ENCODE results near the gene CASD1.

CASD1 gene

GRCh38 chr7:94513565-94513860 is 3.9 kb downstream of the CASD1 start:
- H3K4me1 ChIP-seq (ENCODE audit: control insufficient read depth, insufficient read depth, low read length, unreplicated experiment), result peaks cover 10% of the 10 kb centered on the region
- H3K79me2 ChIP-seq (ENCODE audit: control insufficient read depth, insufficient read depth, low read length, unreplicated experiment), result peaks cover 39% of the 10 kb centered on the region
- H3K36me3 ChIP-seq (ENCODE audit: insufficient read depth, low read length), result no peaks in the 10 kb centered on the region; the same call in 1 of the 2 replicates
- H2AFZ ChIP-seq (ENCODE audit: low read length, unreplicated experiment), result no peak overlapping the region
- no peak overlapping the region for H3K4me3 ChIP-seq (ENCODE audit: low read depth, low read length)
- H3K27me3 ChIP-seq (ENCODE audit: insufficient read depth, low read length), result no peaks in the 10 kb centered on the region
- H3K27ac ChIP-seq (ENCODE audit: low read depth, low read length), result no peak overlapping the region

GRCh38 chr7:94514140-94514889 is 4.7 kb downstream of the CASD1 start:
- peaks cover 6% of the 10 kb centered on the region for H3K4me1 ChIP-seq (ENCODE audit: control insufficient read depth, insufficient read depth, low read length, unreplicated experiment)
- no peaks in the 10 kb centered on the region for H3K27me3 ChIP-seq (ENCODE audit: insufficient read depth, low read length)
- peaks cover 39% of the 10 kb centered on the region for H3K79me2 ChIP-seq (ENCODE audit: control insufficient read depth, insufficient read depth, low read length, unreplicated experiment)
- no peak overlapping the region for H3K27ac ChIP-seq (ENCODE audit: low read depth, low read length)
- no peak overlapping the region for H3K4me3 ChIP-seq (ENCODE audit: low read depth, low read length)
- H3K36me3 ChIP-seq (ENCODE audit: insufficient read depth, low read length), result no peaks in the 10 kb centered on the region; the same call in 1 of the 2 replicates
- no peak overlapping the region for H2AFZ ChIP-seq (ENCODE audit: low read length, unreplicated experiment)

- Histone ChIP-seq H3K79me2 (ENCODE audit: control insufficient read depth, insufficient read depth, low read length, unreplicated experiment) (peaks cover 39% of the 10 kb centered on the region), H3K27ac (ENCODE audit: low read depth, low read length) (no peak overlapping the region), H3K36me3 (ENCODE audit: insufficient read depth, low read length) (no peaks in the 10 kb centered on the region; the same call in 1 of the 2 replicates), H3K4me1 (ENCODE audit: control insufficient read depth, insufficient read depth, low read length, unreplicated experiment) (peaks cover 6% of the 10 kb centered on the region), H3K27me3 (ENCODE audit: insufficient read depth, low read length) (no peaks in the 10 kb centered on the region), H2AFZ (ENCODE audit: low read length, unreplicated experiment) (no peak overlapping the region), H3K4me3 (ENCODE audit: low read depth, low read length) (no peak overlapping the region)
Measured at GRCh38 chr7:94514917-94515316, 5.3 kb downstream of the CASD1 start.

GRCh38 chr7:94525923-94526322 is 16.3 kb downstream of the CASD1 start:
- Histone ChIP-seq H3K4me1 (ENCODE audit: control insufficient read depth, insufficient read depth, low read length, unreplicated experiment) (no peaks in the 10 kb centered on the region), H3K27me3 (ENCODE audit: insufficient read depth, low read length) (no peaks in the 10 kb centered on the region), H3K36me3 (ENCODE audit: insufficient read depth, low read length) (peaks cover 9% of the 10 kb centered on the region), H3K4me3 (ENCODE audit: low read depth, low read length) (no peak overlapping the region), H2AFZ (ENCODE audit: low read length, unreplicated experiment) (no peak overlapping the region), H3K27ac (ENCODE audit: low read depth, low read length) (no peak overlapping the region), H3K79me2 (ENCODE audit: control insufficient read depth, insufficient read depth, low read length, unreplicated experiment) (no peaks in the 10 kb centered on the region)

- Histone ChIP-seq H3K27me3 (ENCODE audit: insufficient read depth, low read length) (no peaks in the 10 kb centered on the region), H3K27ac (ENCODE audit: low read depth, low read length) (no peak overlapping the region), H3K4me3 (ENCODE audit: low read depth, low read length) (no peak overlapping the region), H2AFZ (ENCODE audit: low read length, unreplicated experiment) (no peak overlapping the region), H3K36me3 (ENCODE audit: insufficient read depth, low read length) (no peaks in the 10 kb centered on the region; the same call in 1 of the 2 replicates), H3K79me2 (ENCODE audit: control insufficient read depth, insufficient read depth, low read length, unreplicated experiment) (no peaks in the 10 kb centered on the region), H3K4me1 (ENCODE audit: control insufficient read depth, insufficient read depth, low read length, unreplicated experiment) (no peaks in the 10 kb centered on the region)
Measured at GRCh38 chr7:94529516-94529915, 19.9 kb downstream of the CASD1 start.

GRCh38 chr7:94530109-94530508 is 20.5 kb downstream of the CASD1 start:
- no peaks in the 10 kb centered on the region for H3K27me3 ChIP-seq (ENCODE audit: insufficient read depth, low read length)
- no peak overlapping the region for H3K4me3 ChIP-seq (ENCODE audit: low read depth, low read length)
- no peak overlapping the region for H2AFZ ChIP-seq (ENCODE audit: low read length, unreplicated experiment)
- H3K4me1 ChIP-seq (ENCODE audit: control insufficient read depth, insufficient read depth, low read length, unreplicated experiment), result no peaks in the 10 kb centered on the region
- no peaks in the 10 kb centered on the region; the same call in 1 of the 2 replicates for H3K36me3 ChIP-seq (ENCODE audit: insufficient read depth, low read length)
- H3K79me2 ChIP-seq (ENCODE audit: control insufficient read depth, insufficient read depth, low read length, unreplicated experiment), result no peaks in the 10 kb centered on the region
- no peak overlapping the region for H3K27ac ChIP-seq (ENCODE audit: low read depth, low read length)

GRCh38 chr7:94532676-94533075 is 23.1 kb downstream of the CASD1 start:
- Histone ChIP-seq H3K4me3 (ENCODE audit: low read depth, low read length) (no peak overlapping the region), H3K27me3 (ENCODE audit: insufficient read depth, low read length) (no peaks in the 10 kb centered on the region), H2AFZ (ENCODE audit: low read length, unreplicated experiment) (no peak overlapping the region), H3K4me1 (ENCODE audit: control insufficient read depth, insufficient read depth, low read length, unreplicated experiment) (no peaks in the 10 kb centered on the region), H3K36me3 (ENCODE audit: insufficient read depth, low read length) (peaks cover 2% of the 10 kb centered on the region; the same call in 1 of the 2 replicates), H3K79me2 (ENCODE audit: control insufficient read depth, insufficient read depth, low read length, unreplicated experiment) (no peaks in the 10 kb centered on the region), H3K27ac (ENCODE audit: low read depth, low read length) (no peak overlapping the region)

GRCh38 chr7:94540428-94540827 is 30.8 kb downstream of the CASD1 start:
- H3K36me3 ChIP-seq (ENCODE audit: insufficient read depth, low read length), result 0 out of 2 replicates have a peak, but pooled peaks cover 8% of the 10 kb centered on the region
- no peak overlapping the region for H3K27ac ChIP-seq (ENCODE audit: low read depth, low read length)
- H2AFZ ChIP-seq (ENCODE audit: low read length, unreplicated experiment), result no peak overlapping the region
- H3K27me3 ChIP-seq (ENCODE audit: insufficient read depth, low read length), result no peaks in the 10 kb centered on the region
- H3K4me3 ChIP-seq (ENCODE audit: low read depth, low read length), result no peak overlapping the region
- no peaks in the 10 kb centered on the region for H3K79me2 ChIP-seq (ENCODE audit: control insufficient read depth, insufficient read depth, low read length, unreplicated experiment)
- H3K4me1 ChIP-seq (ENCODE audit: control insufficient read depth, insufficient read depth, low read length, unreplicated experiment), result no peaks in the 10 kb centered on the region

GRCh38 chr7:94547126-94547525 is 37.5 kb downstream of the CASD1 start:
- no peak overlapping the region for H3K4me3 ChIP-seq (ENCODE audit: low read depth, low read length)
- no peaks in the 10 kb centered on the region for H3K4me1 ChIP-seq (ENCODE audit: control insufficient read depth, insufficient read depth, low read length, unreplicated experiment)
- H2AFZ ChIP-seq (ENCODE audit: low read length, unreplicated experiment), result no peak overlapping the region
- H3K79me2 ChIP-seq (ENCODE audit: control insufficient read depth, insufficient read depth, low read length, unreplicated experiment), result no peaks in the 10 kb centered on the region
- no peak overlapping the region for H3K27ac ChIP-seq (ENCODE audit: low read depth, low read length)
- peaks cover 11% of the 10 kb centered on the region; the same call in 1 of the 2 replicates for H3K36me3 ChIP-seq (ENCODE audit: insufficient read depth, low read length)
- no peaks in the 10 kb centered on the region for H3K27me3 ChIP-seq (ENCODE audit: insufficient read depth, low read length)

- Histone ChIP-seq H3K36me3 (ENCODE audit: insufficient read depth, low read length) (peaks cover 7% of the 10 kb centered on the region; the same call in 1 of the 2 replicates), H3K27me3 (ENCODE audit: insufficient read depth, low read length) (no peaks in the 10 kb centered on the region), H3K79me2 (ENCODE audit: control insufficient read depth, insufficient read depth, low read length, unreplicated experiment) (no peaks in the 10 kb centered on the region), H3K27ac (ENCODE audit: low read depth, low read length) (no peak overlapping the region), H2AFZ (ENCODE audit: low read length, unreplicated experiment) (no peak overlapping the region), H3K4me3 (ENCODE audit: low read depth, low read length) (no peak overlapping the region), H3K4me1 (ENCODE audit: control insufficient read depth, insufficient read depth, low read length, unreplicated experiment) (no peaks in the 10 kb centered on the region)
Measured at GRCh38 chr7:94556028-94556427, 46.4 kb downstream of the CASD1 start.

GRCh38 chr7:94557215-94557614 is 47.6 kb downstream of the CASD1 start:
- Histone ChIP-seq H3K79me2 (ENCODE audit: control insufficient read depth, insufficient read depth, low read length, unreplicated experiment) (no peaks in the 10 kb centered on the region), H3K27me3 (ENCODE audit: insufficient read depth, low read length) (no peaks in the 10 kb centered on the region), H3K4me3 (ENCODE audit: low read depth, low read length) (no peak overlapping the region), H3K27ac (ENCODE audit: low read depth, low read length) (no peak overlapping the region), H2AFZ (ENCODE audit: low read length, unreplicated experiment) (no peak overlapping the region), H3K4me1 (ENCODE audit: control insufficient read depth, insufficient read depth, low read length, unreplicated experiment) (peaks cover 9% of the 10 kb centered on the region), H3K36me3 (ENCODE audit: insufficient read depth, low read length) (0 out of 2 replicates have a peak, but pooled peaks cover 5% of the 10 kb centered on the region)

Data from ACC112 (cell line).